Fibroblast of villous mesenchyme (primary cell): ENCODE measurements around the gene COL26A1. TPM values are rescaled to one million over a fixed set of nuclear protein-coding genes. Genes with fewer than 3 reads are reported as not detected.
A peak's percentile ranks its signal among the peaks of the same experiment; 100 is the strongest.

Source experiments
- DNase-seq: peaks from one replicate; pipeline ENCODE4 v3.0.0-alpha.2; 2010; ENCODE audit warnings: low read depth
- H3K4me3 ChIP-seq: 2 replicates; pipeline ENCODE4 v1.5.1; 2011; ENCODE audit warnings: low read depth, mild to moderate bottlenecking, low read length
- total RNA-seq: library from RNA; depleted of rRNA; stranded (reverse); fragments of >200 nt; gene quantifications from 2 replicates; pipeline ENCODE4 v1.2.3, GENCODE V29; 2012
- TF ChIP-seq, protein P1 (sequence below): IDR thresholded peaks from 2 replicates; pipeline ENCODE4 v1.5.1; 2012; ENCODE audit warnings: low read depth, mild to moderate bottlenecking, low read length; ENCODE audit not compliant: insufficient read depth

COL26A1 gene
- total RNA-seq, 1 donor: not detected

DNA sequence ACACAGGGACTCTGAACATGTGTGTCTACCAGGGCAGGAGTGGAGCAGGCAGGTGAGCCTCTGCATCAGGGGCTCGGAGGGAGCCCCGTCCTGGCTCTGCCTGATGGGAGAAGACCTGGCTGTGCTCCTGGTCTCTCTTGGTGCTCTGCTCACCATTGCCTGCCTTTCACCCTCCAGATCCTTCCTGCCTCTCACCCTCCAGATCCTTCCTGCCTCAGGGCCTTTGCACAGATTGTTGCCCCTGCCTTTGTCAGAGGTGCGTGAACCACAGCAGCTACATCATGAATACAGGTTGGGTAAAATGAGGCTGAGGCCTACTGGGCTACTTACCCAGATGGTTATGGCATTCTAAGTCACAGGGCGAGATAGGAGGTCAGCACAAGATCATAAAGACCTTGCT, 16.6 kb downstream of the COL26A1 start:
- no peak overlapping the region for H3K4me3 ChIP-seq
- TF ChIP-seq, protein P1, sequence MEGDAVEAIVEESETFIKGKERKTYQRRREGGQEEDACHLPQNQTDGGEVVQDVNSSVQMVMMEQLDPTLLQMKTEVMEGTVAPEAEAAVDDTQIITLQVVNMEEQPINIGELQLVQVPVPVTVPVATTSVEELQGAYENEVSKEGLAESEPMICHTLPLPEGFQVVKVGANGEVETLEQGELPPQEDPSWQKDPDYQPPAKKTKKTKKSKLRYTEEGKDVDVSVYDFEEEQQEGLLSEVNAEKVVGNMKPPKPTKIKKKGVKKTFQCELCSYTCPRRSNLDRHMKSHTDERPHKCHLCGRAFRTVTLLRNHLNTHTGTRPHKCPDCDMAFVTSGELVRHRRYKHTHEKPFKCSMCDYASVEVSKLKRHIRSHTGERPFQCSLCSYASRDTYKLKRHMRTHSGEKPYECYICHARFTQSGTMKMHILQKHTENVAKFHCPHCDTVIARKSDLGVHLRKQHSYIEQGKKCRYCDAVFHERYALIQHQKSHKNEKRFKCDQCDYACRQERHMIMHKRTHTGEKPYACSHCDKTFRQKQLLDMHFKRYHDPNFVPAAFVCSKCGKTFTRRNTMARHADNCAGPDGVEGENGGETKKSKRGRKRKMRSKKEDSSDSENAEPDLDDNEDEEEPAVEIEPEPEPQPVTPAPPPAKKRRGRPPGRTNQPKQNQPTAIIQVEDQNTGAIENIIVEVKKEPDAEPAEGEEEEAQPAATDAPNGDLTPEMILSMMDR: no peak
- DNase-seq: no peak

DNA sequence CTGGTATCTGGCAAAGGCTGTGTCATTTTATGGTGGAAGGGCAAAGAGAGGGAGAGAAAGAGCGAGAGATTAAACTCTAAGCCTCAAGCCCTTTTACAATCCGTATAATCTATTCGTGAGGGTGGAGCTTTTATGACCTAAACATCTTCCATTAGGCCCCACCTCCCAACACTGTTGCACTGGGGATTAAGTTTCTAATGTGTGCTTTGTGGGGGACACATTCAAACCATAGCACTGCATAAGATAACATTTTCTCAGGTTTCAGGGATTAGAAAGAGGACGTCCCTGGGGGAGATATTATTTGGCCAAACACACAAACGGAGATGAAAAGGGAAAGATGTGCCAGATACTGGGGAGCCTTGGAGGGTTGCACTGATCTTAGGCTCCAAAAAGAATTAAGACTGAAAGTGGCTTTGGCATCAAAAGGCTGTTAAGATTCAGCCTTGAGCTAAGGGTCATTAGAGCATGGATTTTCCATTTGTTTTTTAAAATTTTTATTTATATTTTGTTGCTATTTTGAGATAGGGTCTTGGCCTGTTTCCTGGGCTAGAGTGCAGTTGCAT, 19.0 kb downstream of the COL26A1 start:
- H3K4me3 ChIP-seq: no peak overlapping the region
- TF ChIP-seq, protein P1: no peak
- no peak for DNase-seq

DNA sequence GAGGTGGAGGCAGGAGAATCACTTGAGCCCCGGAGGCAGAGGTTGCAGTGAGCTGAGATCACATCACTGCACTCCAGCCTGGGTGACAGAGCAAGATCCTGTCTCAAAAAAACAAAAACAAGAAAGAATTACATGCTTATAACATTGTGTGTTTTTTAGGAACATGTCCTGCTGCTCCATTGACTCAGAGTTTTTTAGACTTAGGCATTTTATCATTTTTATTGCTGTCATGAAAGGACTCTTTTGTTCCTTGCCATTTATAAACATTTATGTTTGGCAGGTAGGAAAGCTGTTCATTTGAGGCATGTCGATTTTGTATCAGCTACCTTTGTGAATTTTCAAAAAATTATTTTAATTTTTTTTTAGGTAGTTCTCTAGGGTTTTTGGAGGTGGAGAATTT, 20.3 kb downstream of the COL26A1 start:
- TF ChIP-seq, protein P1: no peak
- no peak for DNase-seq
- no peak overlapping the region for H3K4me3 ChIP-seq

DNA sequence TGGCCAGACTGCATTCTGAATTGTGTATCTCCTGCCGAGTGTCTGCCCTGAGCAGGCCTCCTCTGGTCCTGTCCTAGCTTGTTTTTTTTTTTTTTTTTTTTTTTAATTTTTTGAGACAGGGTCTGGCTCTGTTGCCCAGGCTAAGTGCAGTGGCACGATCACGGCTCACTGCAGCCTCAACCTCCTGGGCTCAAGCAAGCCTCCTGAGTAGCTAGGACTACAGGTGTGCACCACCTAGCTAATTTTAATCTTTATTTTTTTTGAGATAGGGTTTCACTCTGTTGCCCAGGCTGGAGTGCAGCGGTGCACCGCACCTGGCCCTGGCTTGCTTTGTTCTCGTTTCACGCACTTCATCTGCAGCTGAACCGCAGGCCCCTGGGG, 23.5 kb downstream of the COL26A1 start:
- no peak overlapping the region for H3K4me3 ChIP-seq
- no peak for DNase-seq
- TF ChIP-seq, protein P1: no peak

DNA sequence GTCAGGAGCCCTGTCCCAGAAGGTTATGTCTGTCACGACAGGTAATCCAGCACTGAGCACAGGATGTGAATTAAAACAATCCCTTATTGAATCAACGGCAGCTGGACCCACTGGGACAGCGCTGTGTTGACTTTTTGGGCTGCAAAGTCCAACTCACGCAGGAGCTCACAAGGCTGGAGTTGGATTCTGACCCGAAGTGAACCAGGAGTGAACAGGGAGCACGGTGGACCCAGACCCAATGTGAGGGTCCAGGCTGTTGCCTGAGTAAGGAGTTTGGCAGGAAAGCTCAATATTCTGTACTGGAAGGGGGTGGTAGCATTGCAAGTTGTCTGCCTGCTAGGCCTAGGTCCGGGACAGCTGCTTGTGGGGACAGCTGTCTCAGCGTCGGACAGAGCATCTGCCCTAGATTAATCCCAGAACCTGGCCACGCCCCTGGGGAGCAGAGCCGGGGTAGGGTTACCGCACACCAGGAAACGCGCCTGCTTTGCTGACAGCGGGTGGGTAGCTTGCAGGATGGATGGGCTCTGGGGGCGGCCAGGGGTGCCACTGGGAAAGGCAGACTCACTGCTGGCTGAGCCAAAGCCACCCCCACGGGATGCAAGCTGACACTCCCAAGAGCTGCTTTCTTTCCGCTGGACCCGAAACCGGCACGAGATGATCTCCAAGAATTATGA, 24.0 kb downstream of the COL26A1 start:
- TF ChIP-seq, protein P1: no peak
- no peak for DNase-seq
- H3K4me3 ChIP-seq: peak overlapping the region; percentile 5

DNA sequence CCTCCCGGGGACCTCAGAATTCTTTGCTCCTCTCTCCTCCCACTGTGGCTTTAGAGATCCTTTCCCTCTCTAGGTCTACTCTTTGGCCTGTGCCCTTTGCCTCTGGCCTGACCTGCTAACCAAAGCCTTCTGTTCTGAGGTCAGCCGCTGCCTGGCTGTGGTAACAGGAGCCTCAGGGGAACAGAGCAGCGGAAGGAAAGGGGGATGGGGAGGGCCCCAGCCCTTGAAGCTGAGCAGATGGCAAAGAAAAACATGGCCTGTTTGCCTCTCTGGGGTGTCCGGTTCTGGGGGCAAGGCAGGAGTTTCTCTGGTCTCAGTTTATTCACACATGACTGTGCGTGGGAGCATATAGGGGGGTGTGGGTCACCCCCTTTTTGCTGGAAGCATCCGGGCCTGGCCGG, 28.2 kb downstream of the COL26A1 start:
- DNase-seq: peak; percentile 37
- H3K4me3 ChIP-seq: no peak overlapping the region
- TF ChIP-seq, protein P1: no peak

DNA sequence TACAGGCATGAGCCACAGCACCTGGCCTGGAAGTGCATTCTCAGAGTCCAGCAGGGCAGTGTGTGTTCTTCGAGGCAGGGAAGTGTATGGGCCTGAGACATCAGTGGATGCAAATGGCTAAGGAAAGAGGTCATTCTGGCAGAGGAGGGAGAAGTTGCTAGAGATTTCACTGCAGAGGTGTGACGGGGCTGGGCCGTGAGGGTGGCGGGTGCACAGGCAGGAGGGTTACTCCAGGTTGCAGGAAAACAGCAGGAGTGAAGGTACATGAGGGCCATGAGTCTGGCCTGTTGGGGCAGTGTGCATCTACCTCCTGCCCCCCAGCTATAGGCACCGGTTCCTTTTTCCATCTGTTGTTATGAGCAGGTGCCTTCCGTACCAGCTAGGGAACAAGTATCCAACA, 29.3 kb downstream of the COL26A1 start:
- H3K4me3 ChIP-seq: no peak overlapping the region
- TF ChIP-seq, protein P1: no peak
- no peak for DNase-seq
